MG63 (cell line): ENCODE data around the gene PTPRD. TPM values are rescaled to one million over a fixed set of nuclear protein-coding genes. Genes with fewer than 3 reads are reported as not detected.

Experiments used
- DNase-seq: peaks from one replicate; pipeline ENCODE4 v3.0.0-alpha.2; 2020
- H3K27me3 ChIP-seq: fragments of 250-450 bp; sonication (Bioruptor Pico); 2 replicates; pipeline ENCODE4 v1.5.1; 2020; ENCODE audit warnings: mild to moderate bottlenecking, moderate library complexity
- H3K36me3 ChIP-seq: fragments of 250-450 bp; sonication (Bioruptor Pico); 2 replicates; pipeline ENCODE4 v1.5.1; 2020; ENCODE audit warnings: mild to moderate bottlenecking, moderate library complexity
- H3K4me3 ChIP-seq: fragments of 250-450 bp; sonication (Bioruptor Pico); 2 replicates; pipeline ENCODE4 v1.5.1; 2020; ENCODE audit warnings: mild to moderate bottlenecking, moderate library complexity
- H3K9me3 ChIP-seq: fragments of 250-450 bp; sonication (Bioruptor Pico); 2 replicates; pipeline ENCODE4 v1.5.1; 2020; ENCODE audit warnings: mild to moderate bottlenecking, moderate library complexity
- total RNA-seq: library from RNA; depleted of rRNA; stranded (reverse); fragments of >200 nt; shearing (Covaris generic); gene quantifications from 2 replicates; pipeline ENCODE4 v1.2.3, GENCODE V29; 2014; ENCODE audit warnings: low replicate concordance

The PTPRD gene
- total RNA-seq, 1 experiment from 2014 or later = not detected

GRCh38 chr9:8534828-8535227 is 2078.0 kb downstream of the PTPRD start:
- Histone ChIP-seq H3K36me3 (no peaks in the 10 kb centered on the region), H3K4me3 (no peak overlapping the region), H3K27me3 (no peaks in the 10 kb centered on the region), H3K9me3 (no peaks in the 10 kb centered on the region)
- no peak for DNase-seq

- DNase-seq = no peak
- Histone ChIP-seq H3K27me3 (no peaks in the 10 kb centered on the region), H3K36me3 (no peaks in the 10 kb centered on the region)
Observed at GRCh38 chr9:8533681-8534080, 2079.1 kb downstream of the PTPRD start.

DNA sequence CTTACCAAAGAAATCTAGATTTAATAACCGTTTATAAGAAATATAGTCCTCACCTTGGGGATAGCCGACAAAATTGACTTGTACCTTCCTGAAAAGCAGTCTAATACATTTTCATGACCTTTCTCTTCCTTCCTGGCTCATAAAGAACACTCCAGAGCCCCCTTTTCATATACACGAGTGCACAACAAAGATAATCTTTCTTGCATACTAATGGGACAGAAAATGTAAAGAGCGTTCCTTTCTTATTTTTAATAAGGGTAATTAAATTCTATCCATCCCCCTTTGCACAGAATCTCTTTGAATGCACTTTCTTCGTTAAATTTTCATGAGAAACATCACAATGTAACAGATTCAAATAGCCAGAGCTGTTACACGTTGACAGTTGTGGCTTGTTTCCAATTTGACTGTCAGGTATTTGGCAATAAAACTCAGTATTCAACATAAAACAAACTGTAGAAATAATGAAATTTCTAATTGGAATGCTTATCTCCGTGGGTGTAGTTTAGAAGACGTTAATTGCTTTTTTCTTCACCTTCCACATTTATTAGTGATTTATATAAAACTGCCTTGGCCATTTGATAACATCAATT is 2080.9 kb downstream of the PTPRD start:
- Histone ChIP-seq H3K36me3 (no peaks in the 10 kb centered on the region), H3K9me3 (no peaks in the 10 kb centered on the region), H3K27me3 (no peaks in the 10 kb centered on the region), H3K4me3 (no peak overlapping the region)
- no peak for DNase-seq

More at GRCh38 chr9:8533681-8534080, 2079.1 kb downstream of the PTPRD start:
- Histone ChIP-seq H3K4me3 (no peak overlapping the region), H3K9me3 (no peaks in the 10 kb centered on the region)

DNA sequence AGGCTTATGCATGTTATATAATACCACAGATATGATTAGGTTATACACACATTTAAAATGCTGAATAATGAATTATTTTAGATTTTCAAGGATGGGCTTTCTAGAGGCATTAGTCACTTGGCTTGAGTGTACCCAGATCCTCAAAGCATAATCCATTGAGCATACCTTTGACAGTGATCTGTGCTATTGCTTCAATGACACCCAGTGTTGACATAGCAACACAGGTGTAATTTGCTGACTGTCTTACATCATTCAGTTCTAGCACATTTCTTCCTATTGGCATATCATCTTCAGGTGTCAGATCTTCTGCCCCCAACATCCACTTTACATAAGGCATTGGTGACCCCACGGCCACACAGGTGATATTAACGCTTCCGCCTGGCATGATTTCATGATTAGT is 2091.7 kb downstream of the PTPRD start:
- no peaks in the 10 kb centered on the region for H3K27me3 ChIP-seq
- DNase-seq = no peak
- no peaks in the 10 kb centered on the region for H3K9me3 ChIP-seq
- no peak overlapping the region for H3K4me3 ChIP-seq
- no peaks in the 10 kb centered on the region for H3K36me3 ChIP-seq

DNA sequence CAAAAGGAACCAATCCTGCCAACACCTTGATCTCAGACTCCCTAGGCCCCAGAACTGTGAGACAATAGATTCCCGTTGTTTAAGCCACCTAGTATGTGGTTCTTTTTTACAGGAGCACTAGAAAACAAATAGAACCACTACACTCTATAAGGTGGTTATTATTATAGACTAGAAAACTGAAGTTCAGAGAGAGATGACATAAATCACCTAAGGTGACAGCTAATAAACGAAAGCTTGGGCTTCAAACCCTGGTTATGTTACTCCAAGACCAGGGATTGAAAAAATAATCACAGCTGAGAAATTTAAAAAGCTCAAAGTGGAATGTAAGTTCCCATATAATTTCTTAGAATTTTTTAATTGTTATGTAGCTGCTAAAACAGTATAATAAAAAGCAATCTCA is 2097.1 kb downstream of the PTPRD start:
- H3K27me3 ChIP-seq = no peaks in the 10 kb centered on the region
- H3K36me3 ChIP-seq = no peaks in the 10 kb centered on the region
- H3K4me3 ChIP-seq = no peak overlapping the region
- H3K9me3 ChIP-seq = no peaks in the 10 kb centered on the region
- no peak for DNase-seq

DNA sequence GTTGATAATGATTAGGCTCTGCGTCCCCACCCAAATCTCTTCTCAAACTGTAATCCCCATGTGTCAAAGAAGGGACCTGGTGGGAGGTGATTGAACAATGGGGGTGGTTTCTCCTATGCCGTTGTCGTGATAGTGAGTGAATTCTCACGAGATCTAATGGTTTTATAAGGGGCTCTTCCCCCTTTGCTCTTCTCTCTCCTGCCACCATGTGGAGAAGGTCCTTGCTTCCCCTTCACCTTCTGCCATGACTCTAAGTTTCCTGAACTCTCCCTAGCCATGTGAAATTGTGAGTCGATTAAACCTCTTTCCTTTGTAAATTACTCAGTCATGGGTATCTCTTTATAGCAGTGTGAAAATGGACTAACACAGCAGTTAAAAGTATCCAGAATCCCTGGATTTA is 2098.0 kb downstream of the PTPRD start:
- no peaks in the 10 kb centered on the region for H3K27me3 ChIP-seq

GRCh38 chr9:8508671-8509290 is 2104.0 kb downstream of the PTPRD start:
- Histone ChIP-seq H3K27me3 (no peaks in the 10 kb centered on the region), H3K9me3 (no peaks in the 10 kb centered on the region), H3K36me3 (no peaks in the 10 kb centered on the region), H3K4me3 (no peak overlapping the region)
- DNase-seq = no peak

More for the DNA sequence above, 2098.0 kb downstream of the PTPRD start:
- DNase-seq = no peak
- H3K36me3 ChIP-seq = no peaks in the 10 kb centered on the region
- no peak overlapping the region for H3K4me3 ChIP-seq
- H3K9me3 ChIP-seq = no peaks in the 10 kb centered on the region

DNA sequence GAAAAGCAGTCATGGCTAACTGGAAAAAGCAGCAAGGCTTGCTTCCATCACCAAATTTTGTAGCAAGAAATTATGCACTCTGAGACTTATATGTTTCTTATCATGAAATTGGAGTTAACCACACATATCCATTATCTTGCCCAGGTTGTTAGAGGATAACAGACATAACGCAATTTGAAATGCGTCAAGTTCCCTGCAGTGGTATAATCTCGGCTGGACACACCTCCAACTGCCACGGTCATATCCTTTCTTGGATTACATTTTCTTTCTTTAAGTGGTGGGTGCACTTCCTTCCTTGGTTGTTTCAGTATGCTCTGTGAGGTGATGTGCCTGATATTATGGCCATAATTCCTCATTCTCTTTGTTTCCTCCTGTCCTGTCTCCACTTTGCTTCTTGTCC is 2118.2 kb downstream of the PTPRD start:
- DNase-seq = no peak
- H3K27me3 ChIP-seq = no peaks in the 10 kb centered on the region

DNA sequence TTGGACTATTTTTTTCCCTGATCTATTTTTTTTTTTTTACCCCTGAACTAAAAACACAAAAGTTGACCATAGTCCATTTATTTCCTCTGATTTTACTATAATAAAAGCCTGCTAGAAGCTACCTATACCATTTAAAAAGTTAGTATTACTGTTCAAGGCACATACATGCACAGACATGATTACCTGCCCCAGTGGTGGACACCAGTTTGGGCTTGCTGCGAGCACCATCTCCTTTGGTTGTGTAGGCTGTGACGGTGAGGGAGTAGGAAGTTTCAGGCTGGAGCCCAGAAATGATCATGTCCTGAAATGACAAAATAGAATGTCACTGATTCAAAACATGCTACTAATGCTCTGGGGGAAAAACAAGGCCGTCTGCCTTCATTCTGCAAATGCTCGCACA is 2120.1 kb downstream of the PTPRD start:
- no peaks in the 10 kb centered on the region for H3K27me3 ChIP-seq
- DNase-seq = no peak

More for the DNA sequence above, 2118.2 kb downstream of the PTPRD start:
- Histone ChIP-seq H3K9me3 (no peaks in the 10 kb centered on the region), H3K36me3 (no peaks in the 10 kb centered on the region), H3K4me3 (no peak overlapping the region)

DNA sequence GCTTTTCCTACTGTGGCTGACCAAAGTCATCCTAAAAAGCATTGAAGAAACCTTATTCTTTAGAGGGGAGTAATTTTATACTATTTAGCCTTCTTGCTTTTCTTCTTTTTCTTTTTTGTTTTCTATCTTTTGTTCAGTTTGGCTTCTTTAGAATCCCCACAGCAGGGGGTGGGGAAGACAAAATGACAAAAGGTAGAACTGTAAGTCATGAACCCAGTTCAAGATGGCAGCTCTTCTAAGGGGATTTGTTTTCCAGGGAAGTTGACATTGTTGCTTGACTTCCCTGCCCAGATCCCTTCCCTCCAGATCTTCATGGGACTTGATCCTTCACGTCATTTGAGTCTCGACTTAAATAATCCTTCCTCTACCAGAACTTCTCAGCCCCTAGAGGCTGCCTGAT is 2120.8 kb downstream of the PTPRD start:
- no peak overlapping the region for H3K4me3 ChIP-seq
- DNase-seq = no peak
- no peaks in the 10 kb centered on the region for H3K27me3 ChIP-seq
- no peaks in the 10 kb centered on the region for H3K36me3 ChIP-seq
- no peaks in the 10 kb centered on the region for H3K9me3 ChIP-seq

More for the DNA sequence above, 2120.1 kb downstream of the PTPRD start:
- H3K36me3 ChIP-seq = no peaks in the 10 kb centered on the region
- no peaks in the 10 kb centered on the region for H3K9me3 ChIP-seq
- no peak overlapping the region for H3K4me3 ChIP-seq

DNA sequence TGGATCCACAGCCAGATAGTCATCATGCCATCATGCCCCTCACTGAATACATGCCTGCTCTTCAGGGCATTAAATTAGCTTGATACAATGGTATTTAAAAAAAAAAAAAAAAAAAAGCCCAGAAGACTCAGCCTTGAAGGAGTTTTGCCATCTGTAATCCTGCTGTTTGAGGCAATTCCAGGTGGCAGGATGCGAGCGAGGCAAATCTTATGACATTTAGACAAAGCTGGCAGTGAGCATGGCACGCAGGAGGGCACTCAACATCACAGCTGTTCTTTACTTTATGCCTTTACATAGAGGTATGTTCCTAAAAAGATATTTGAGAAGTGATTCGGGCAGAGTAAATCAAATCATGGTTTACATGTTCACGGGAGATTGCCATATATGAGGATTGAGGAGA is 2121.2 kb downstream of the PTPRD start:
- no peak for DNase-seq
- Histone ChIP-seq H3K27me3 (no peaks in the 10 kb centered on the region), H3K9me3 (no peaks in the 10 kb centered on the region), H3K36me3 (no peaks in the 10 kb centered on the region), H3K4me3 (no peak overlapping the region)

- Histone ChIP-seq H3K9me3 (no peaks in the 10 kb centered on the region), H3K36me3 (no peaks in the 10 kb centered on the region), H3K27me3 (no peaks in the 10 kb centered on the region), H3K4me3 (no peak overlapping the region)
- DNase-seq = no peak
Observed at GRCh38 chr9:8489835-8490234, 2123.0 kb downstream of the PTPRD start.

DNA sequence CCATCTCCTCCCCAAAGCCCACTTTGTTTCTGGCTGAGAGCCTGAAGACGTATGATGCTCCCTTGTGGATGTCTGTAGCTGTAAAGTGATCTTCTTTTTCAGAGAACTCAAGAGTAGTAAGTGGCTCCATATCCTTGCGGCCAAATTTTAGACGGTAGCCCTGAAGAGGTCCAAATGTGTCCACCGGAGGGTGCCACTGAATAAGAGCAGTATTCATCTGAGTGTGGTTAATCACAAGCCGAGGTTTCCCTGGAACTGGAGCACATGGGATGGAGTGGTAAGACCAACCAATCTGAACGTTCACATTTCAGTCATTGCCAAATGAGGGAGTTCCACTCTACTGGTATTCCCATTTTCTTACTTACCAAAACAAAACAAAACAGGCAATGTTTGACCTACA is 2126.7 kb downstream of the PTPRD start:
- DNase-seq = no peak
- no peaks in the 10 kb centered on the region for H3K27me3 ChIP-seq
- H3K4me3 ChIP-seq = no peak overlapping the region
- H3K36me3 ChIP-seq = no peaks in the 10 kb centered on the region
- H3K9me3 ChIP-seq = no peaks in the 10 kb centered on the region

DNA sequence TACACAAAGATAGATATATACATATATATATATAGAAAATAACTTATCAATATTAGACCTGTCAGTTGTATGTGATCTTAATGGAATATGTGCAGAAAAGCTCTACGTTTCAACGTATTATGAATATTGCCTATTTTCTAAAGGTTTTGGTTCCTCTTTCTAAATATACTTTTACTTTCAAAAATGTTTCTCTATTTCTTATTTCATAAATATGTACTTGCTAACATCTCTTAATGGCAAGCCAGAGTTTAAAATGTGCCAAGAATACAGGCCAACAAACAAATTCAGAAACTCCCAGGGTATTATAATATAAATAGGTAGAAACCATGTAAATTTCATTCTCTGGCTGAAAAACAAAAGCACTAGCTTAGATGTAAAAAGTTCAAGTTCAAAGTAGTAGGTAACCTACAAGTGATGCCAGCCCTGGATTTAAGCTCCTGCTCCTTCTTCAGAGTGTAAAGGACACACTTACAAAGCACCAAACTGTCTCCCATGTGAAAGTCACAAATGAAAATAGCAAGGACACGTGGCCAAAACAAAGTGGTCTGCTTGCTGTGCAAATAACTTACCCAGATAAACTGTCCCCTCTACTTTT is 2128.1 kb downstream of the PTPRD start:
- Histone ChIP-seq H3K9me3 (no peaks in the 10 kb centered on the region), H3K27me3 (no peaks in the 10 kb centered on the region), H3K4me3 (no peak overlapping the region), H3K36me3 (no peaks in the 10 kb centered on the region)
- no peak for DNase-seq

DNA sequence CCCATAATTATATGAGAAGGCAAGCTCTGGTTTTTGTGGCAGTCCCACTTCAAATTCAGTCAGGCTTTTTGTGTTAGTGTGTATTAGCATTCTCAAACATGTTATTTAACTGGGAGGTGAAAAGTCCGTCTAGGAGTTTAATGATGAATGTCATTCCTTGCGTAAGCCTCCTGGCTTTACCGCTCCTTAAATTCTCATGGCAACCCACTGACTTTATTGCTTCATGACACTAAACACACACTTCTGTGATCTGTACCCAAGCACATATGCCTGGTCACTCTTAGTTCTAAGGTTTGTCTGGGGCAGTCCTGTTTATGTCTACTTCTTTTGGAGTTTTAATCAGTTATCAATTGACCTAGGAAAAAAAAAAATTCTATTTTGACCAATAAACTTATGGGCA is 2135.4 kb downstream of the PTPRD start:
- H3K9me3 ChIP-seq = no peaks in the 10 kb centered on the region
- no peaks in the 10 kb centered on the region for H3K36me3 ChIP-seq
- H3K27me3 ChIP-seq = no peaks in the 10 kb centered on the region
- no peak overlapping the region for H3K4me3 ChIP-seq
- DNase-seq = no peak

DNA sequence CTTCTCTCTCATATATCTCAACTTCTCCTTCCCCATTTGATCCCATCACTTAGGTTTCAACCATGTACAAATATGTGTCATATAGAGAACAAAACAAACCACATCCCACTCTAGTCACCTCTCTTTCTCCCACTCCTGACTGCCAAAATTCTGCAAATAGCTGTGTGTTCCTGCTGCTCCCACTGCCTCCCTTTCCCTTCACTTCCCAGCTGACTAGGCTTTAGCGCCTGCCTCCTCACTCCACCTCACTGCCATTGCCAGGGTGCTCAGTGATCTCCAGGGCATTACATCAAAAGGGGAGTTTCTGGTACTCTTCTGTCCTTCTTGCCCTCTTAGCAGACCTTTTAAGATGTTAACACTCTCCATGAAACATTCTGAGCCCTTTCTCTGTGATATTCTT is 2137.9 kb downstream of the PTPRD start:
- no peaks in the 10 kb centered on the region for H3K9me3 ChIP-seq
- no peaks in the 10 kb centered on the region for H3K36me3 ChIP-seq
- DNase-seq = no peak
- no peak overlapping the region for H3K4me3 ChIP-seq
- no peaks in the 10 kb centered on the region for H3K27me3 ChIP-seq

- Histone ChIP-seq H3K9me3 (no peaks in the 10 kb centered on the region), H3K27me3 (no peaks in the 10 kb centered on the region), H3K4me3 (no peak overlapping the region), H3K36me3 (no peaks in the 10 kb centered on the region)
- no peak for DNase-seq
Observed at GRCh38 chr9:8473244-8474020, 2139.4 kb downstream of the PTPRD start.
